WTC11 (cell line): ENCODE measurements around the gene BACH2.

Experiments
- ATF3 ChIP-seq: sonication (generic); formaldehyde crosslinking; conservative IDR thresholded peaks from 2 replicates; pipeline ENCODE4 v1.8.1; 2022; ENCODE audit warnings: mild to moderate bottlenecking, missing genetic modification reagents
- CTCF ChIP-seq: fragments of 200-600 bp; IDR thresholded peaks from 2 replicates; pipeline ENCODE4 v1.8.0; 2022; ENCODE audit warnings: antibody characterized with exemption
- E2F5 ChIP-seq: sonication (generic); formaldehyde crosslinking; IDR thresholded peaks from 2 replicates; pipeline ENCODE4 v1.8.1; 2022; ENCODE audit warnings: mild to moderate bottlenecking, moderate library complexity, missing genetic modification reagents
- ELF4 ChIP-seq: sonication (generic); formaldehyde crosslinking; IDR thresholded peaks from 2 replicates; pipeline ENCODE4 v1.8.1; 2022; ENCODE audit warnings: low read depth, mild to moderate bottlenecking, moderate library complexity, missing genetic modification reagents
- ERG ChIP-seq: fragments of 250-450 bp; sonication (Bioruptor Pico); IDR thresholded peaks from 2 replicates; pipeline ENCODE4 v1.8.0; 2021; ENCODE audit warnings: mild to moderate bottlenecking
- FOXP4 ChIP-seq: sonication (generic); formaldehyde crosslinking; IDR thresholded peaks from 2 replicates; pipeline ENCODE4 v1.8.0; 2022; ENCODE audit warnings: mild to moderate bottlenecking, missing genetic modification reagents
- HMGXB4 ChIP-seq: sonication (generic); formaldehyde crosslinking; IDR thresholded peaks from 2 replicates; pipeline ENCODE4 v1.8.1; 2023; ENCODE audit warnings: mild to moderate bottlenecking, moderate library complexity, missing genetic modification reagents
- JUN ChIP-seq: sonication (generic); formaldehyde crosslinking; IDR thresholded peaks from 2 replicates; pipeline ENCODE4 v1.8.0; 2023; ENCODE audit warnings: mild to moderate bottlenecking, missing genetic modification reagents
- MXD4 ChIP-seq: fragments of 250-450 bp; sonication (Bioruptor Pico); IDR thresholded peaks from 2 replicates; pipeline ENCODE4 v1.8.0; 2021; ENCODE audit warnings: mild to moderate bottlenecking, moderate library complexity, borderline replicate concordance
- MYBL2 ChIP-seq: sonication (generic); formaldehyde crosslinking; IDR thresholded peaks from 2 replicates; pipeline ENCODE4 v1.8.1; 2023; ENCODE audit warnings: mild to moderate bottlenecking, moderate library complexity, missing genetic modification reagents
- NFE2L1 ChIP-seq: sonication (generic); formaldehyde crosslinking; IDR thresholded peaks from 2 replicates; pipeline ENCODE4 v1.8.1; 2023; ENCODE audit warnings: missing genetic modification reagents
- SP1 ChIP-seq: sonication (generic); formaldehyde crosslinking; conservative IDR thresholded peaks from 2 replicates; pipeline ENCODE4 v1.8.1; 2022; ENCODE audit warnings: missing genetic modification reagents
- TEAD4 ChIP-seq: sonication (generic); formaldehyde crosslinking; IDR thresholded peaks from 2 replicates; pipeline ENCODE4 v1.8.0; 2022; ENCODE audit warnings: mild to moderate bottlenecking, missing genetic modification reagents

DNA sequence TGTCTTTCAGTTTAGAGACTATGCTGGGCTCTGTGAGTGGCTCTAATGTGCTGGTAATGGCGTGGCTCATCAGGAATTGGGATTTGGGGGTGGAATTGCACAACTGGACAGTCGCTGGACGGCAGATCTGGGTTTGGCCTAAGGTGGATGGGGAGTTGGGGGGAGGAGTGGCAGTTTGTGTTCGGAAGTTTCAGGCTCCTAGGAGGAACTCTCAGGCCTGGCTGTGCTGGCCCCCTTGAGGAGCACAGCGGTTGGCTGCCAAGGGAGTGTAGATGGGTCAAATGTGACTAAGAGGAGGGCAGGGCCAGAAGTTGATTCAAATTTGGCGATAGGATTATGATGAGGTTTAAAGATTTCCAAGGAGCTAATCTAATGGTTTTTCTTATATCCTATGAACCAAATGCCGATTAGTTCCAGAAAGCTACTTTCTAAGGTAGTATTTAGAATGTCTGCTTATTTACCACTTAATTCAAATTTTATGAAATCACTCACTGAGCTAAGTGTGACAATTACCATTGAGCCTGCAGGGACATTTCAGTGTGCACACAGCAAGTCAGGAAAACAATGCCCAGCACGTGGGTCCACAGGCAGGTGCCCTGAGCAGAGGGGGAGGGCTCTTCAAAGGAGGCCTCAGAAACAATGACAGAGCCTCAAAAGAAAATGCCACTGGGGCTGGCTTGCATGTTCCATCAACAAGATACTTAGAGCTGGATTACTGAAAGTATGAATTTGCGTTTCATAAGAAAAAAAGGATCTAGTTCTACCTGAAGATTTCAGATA is 291.4 kb downstream of the BACH2 start:
- TF ChIP-seq SP1 (CRISPR knock-in tag): no peak
- no peak for TF ChIP-seq CTCF
- no peak for TF ChIP-seq E2F5
- no peak for TF ChIP-seq HMGXB4 (CRISPR knock-in tag)
- no peak for TF ChIP-seq JUN (CRISPR knock-in tag)
- no peak for TF ChIP-seq MXD4 (CRISPR knock-in tag)
- TF ChIP-seq NFE2L1 (CRISPR knock-in tag): no peak
- TF ChIP-seq ATF3: no peak
- TF ChIP-seq ERG (CRISPR knock-in tag): no peak
- TF ChIP-seq FOXP4 (CRISPR knock-in tag): no peak
- no peak for TF ChIP-seq MYBL2
- TF ChIP-seq TEAD4 (CRISPR knock-in tag): no peak
- no peak for TF ChIP-seq ELF4 (CRISPR knock-in tag)
